SK-N-SH (cell line): ENCODE data around the gene EWSR1.

Experiments used
- CHD2 ChIP-seq: fragments of 150-350 bp; IDR thresholded peaks from 2 replicates; pipeline ENCODE4 v1.6.1; 2018; ENCODE audit warnings: low read length; ENCODE audit not compliant: partially characterized antibody
- EP300 ChIP-seq, 2 experiments: IDR thresholded peaks; 2 replicates each; pipeline versions ENCODE4 v1.4.0 to v1.6.1; 2012; ENCODE audit warnings: borderline replicate concordance in 1 of 2, low read depth in 1 of 2, low read length in 1 of 2
- EZH2phosphoT487 ChIP-seq: fragments of 200-600 bp; sonication (generic); IDR thresholded peaks from 2 replicates; pipeline ENCODE4 v1.6.1; 2017; ENCODE audit warnings: low read depth, mixed run types, mild to moderate bottlenecking, antibody characterized with exemption, moderate library complexity, borderline replicate concordance
- GATA2 ChIP-seq: sonication (generic); formaldehyde crosslinking; IDR thresholded peaks from 2 replicates; pipeline ENCODE4 v1.5.0; 2020; ENCODE audit warnings: mild to moderate bottlenecking, missing genetic modification reagents
- NFIC ChIP-seq: IDR thresholded peaks from 2 replicates; pipeline ENCODE4 v1.4.0; 2012; ENCODE audit warnings: borderline replicate concordance
- NRF1 ChIP-seq: IDR thresholded peaks from 2 replicates; pipeline ENCODE4 v1.6.1; 2012; ENCODE audit warnings: low read depth, mild to moderate bottlenecking, low read length
- RFX5 ChIP-seq: IDR thresholded peaks from 2 replicates; pipeline ENCODE4 v1.6.1; 2012; ENCODE audit warnings: mild to moderate bottlenecking, improper control_type of control experiment, low read length
- SMC3 ChIP-seq: IDR thresholded peaks from 2 replicates; pipeline ENCODE4 v1.6.1; 2012; ENCODE audit warnings: low read depth, low read length, improper control_type of control experiment
- TAF1 ChIP-seq: IDR thresholded peaks from 2 replicates; pipeline ENCODE4 v1.6.1; 2012; ENCODE audit warnings: low read depth, mild to moderate bottlenecking, low read length, moderate library complexity, borderline replicate concordance
- YY1 ChIP-seq: IDR thresholded peaks from 2 replicates; pipeline ENCODE4 v1.4.0; 2012; ENCODE audit warnings: low read depth, mild to moderate bottlenecking
- TF ChIP-seq, protein P1 (sequence below): fragments of 200-600 bp; sonication (generic); IDR thresholded peaks from 2 replicates; pipeline ENCODE4 v1.6.1; 2017; ENCODE audit warnings: antibody characterized with exemption, mild to moderate bottlenecking, moderate library complexity
- TF ChIP-seq, protein P2 (sequence below): IDR thresholded peaks from 2 replicates; pipeline ENCODE4 v1.4.0; 2012; ENCODE audit warnings: low read depth

DNA sequence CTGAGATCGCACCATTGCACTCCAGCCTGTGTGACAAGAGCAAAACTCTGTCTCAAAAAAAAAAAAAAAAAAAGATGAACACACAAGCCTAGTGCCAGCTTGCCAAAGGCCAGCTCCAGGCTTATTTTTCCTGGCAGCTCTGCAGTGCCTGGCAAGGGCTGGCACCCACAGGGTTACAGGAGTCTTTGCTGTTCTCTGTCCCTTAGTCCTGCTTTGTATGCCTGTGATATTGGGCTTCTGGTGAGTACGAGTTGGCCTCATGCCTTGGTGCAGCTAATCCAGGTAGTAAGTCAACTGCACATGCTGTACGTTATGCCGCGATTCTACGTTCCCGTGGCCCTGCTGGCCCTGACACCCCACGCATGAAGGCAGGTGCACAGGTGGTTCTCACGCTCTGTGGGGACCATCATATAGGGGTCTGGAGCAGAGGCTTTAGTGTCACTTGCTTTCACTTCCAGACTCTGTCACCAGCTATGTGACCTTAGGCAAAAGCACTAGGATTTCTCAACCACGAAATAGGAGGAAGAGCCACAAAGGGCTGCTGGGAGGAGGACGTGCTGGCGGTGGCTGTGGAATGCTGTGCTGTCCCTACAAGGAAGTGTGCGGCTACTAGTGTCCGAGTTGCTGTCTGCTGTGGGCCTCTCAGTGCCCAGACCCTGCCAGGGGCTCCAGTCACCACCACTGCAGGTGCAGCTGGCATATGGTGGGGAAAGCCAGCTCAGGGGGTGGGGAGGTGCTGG is 68.9 kb downstream of the EWSR1 start:
- TF ChIP-seq TAF1 (no peak), NRF1 (no peak), EP300 (IDR thresholded peaks at IDR 0.05; ENCODE audit: borderline replicate concordance in 1 of 2, low read depth in 1 of 2, low read length in 1 of 2) (no peak), EZH2phosphoT487 (no peak), GATA2 (CRISPR knock-in tag) (no peak), CHD2 (no peak), RFX5 (no peak), NFIC (no peak), SMC3 (no peak), YY1 (no peak)
- TF ChIP-seq, protein P1, sequence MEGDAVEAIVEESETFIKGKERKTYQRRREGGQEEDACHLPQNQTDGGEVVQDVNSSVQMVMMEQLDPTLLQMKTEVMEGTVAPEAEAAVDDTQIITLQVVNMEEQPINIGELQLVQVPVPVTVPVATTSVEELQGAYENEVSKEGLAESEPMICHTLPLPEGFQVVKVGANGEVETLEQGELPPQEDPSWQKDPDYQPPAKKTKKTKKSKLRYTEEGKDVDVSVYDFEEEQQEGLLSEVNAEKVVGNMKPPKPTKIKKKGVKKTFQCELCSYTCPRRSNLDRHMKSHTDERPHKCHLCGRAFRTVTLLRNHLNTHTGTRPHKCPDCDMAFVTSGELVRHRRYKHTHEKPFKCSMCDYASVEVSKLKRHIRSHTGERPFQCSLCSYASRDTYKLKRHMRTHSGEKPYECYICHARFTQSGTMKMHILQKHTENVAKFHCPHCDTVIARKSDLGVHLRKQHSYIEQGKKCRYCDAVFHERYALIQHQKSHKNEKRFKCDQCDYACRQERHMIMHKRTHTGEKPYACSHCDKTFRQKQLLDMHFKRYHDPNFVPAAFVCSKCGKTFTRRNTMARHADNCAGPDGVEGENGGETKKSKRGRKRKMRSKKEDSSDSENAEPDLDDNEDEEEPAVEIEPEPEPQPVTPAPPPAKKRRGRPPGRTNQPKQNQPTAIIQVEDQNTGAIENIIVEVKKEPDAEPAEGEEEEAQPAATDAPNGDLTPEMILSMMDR, result no peak
- TF ChIP-seq, protein P2, sequence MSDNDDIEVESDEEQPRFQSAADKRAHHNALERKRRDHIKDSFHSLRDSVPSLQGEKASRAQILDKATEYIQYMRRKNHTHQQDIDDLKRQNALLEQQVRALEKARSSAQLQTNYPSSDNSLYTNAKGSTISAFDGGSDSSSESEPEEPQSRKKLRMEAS, result no peak
